A673 (cell line): ENCODE data around the gene PPP2R5E.
A peak's percentile ranks its signal among the peaks of the same experiment; 100 is the strongest.

Experiments
- CTCF ChIP-seq: fragments of 300-800, 200-600 bp; sonication (generic); conservative IDR thresholded peaks from 2 replicates; pipeline ENCODE4 v1.5.1; 2017; ENCODE audit warnings: low read depth, mild to moderate bottlenecking, antibody characterized with exemption, low read length, moderate library complexity, mixed read lengths
- EZH2 ChIP-seq: fragments of 200-600 bp; sonication (generic); IDR thresholded peaks from 2 replicates; pipeline ENCODE4 v1.6.1; 2017; ENCODE audit warnings: borderline replicate concordance, low read depth, mild to moderate bottlenecking, mixed read lengths, antibody characterized with exemption, low read length; ENCODE audit not compliant: poor library complexity, severe bottlenecking

GRCh38 chr14:63544591-63545299 is 1.6 kb upstream of the PPP2R5E start:
- TF ChIP-seq CTCF (peak; percentile 56), EZH2 (no peak)
